ENCODE measurements around the gene RBP4.

GRCh38 chr10:93612311-93612710 lies 11.3 kb upstream of the RBP4 start, which contains the start of gene PDE6C:
- TF ChIP-seq HNRNPUL1 (IDR thresholded peaks at IDR 0.05; ENCODE audit: low read length) (no peak), REST (IDR thresholded peaks at IDR 0.05; ENCODE audit: borderline replicate concordance) (no peak), REST (CRISPR knock-in tag; IDR thresholded peaks at IDR 0.05; ENCODE audit: low read depth) (no peak), ZNF174 (CRISPR knock-in tag; IDR thresholded peaks at IDR 0.05) (no peak), JUNB (CRISPR knock-in tag; conservative IDR thresholded peaks at IDR 0.05) (no peak), STAT5B (CRISPR knock-in tag; IDR thresholded peaks at IDR 0.05) (no peak), NFE2L1 (tag; IDR thresholded peaks at IDR 0.05; ENCODE audit: borderline replicate concordance, low read depth) (no peak), ZNF407 (IDR thresholded peaks at IDR 0.05; ENCODE audit: low read depth) (no peak)
